Heart left ventricle (tissue), 13 donors: Measurements from ENCODE around the gene MCTP1.

ENCODE experiments used
- POLR2A ChIP-seq, 2 donors: fragments of 450-650 bp; IDR thresholded peaks; one replicate each; pipeline ENCODE4 v1.6.1; 2017; ENCODE audit warnings: antibody characterized with exemption in 2 of 2, mild to moderate bottlenecking in 2 of 2, moderate library complexity in 2 of 2
- TF ChIP-seq, protein P1 (sequence below), 12 donors: fragments of 200-600 bp; sonication (generic) in 4 of 12; IDR thresholded peaks; one replicate each; pipeline versions ENCODE4 v1.5.0 to v1.8.0; 2018 to 2022; ENCODE audit warnings: antibody characterized with exemption in 12 of 12, mild to moderate bottlenecking in 5 of 12
- donor health status: ischemic (EF 13 %, LVEDD 7.1; RV severe dilation, severe dysfunction).
- donor health status: DM: no; HTN: yes; CAD: no.
- donor health status: DM: no; HTN: no; CAD: no.
- donor health status: ischemic (EF 25% LVEDD 6.9; RV normal size, moderate dysfunction).
- donor health status: ischemic (EF 25% LVEDD 5.7; RV mildly dilated, moderate dysfunction).
- donor health status: ischemic (EF 35%, LVEDD 5.7; RV mildly dilated, moderate dysfunction).
- donor health status: nonischemic (EF 11% LVEDD 7.7; RV severe dilation, severe dysfunction).
- donor health status: DM: yes; HTN: yes; CAD: no.
- donor health status: PGD.
- donor health status: ischemic (EF 29% LVEDD 5.4; RV normal size, mild dysfunction).
- donor health status: nonischemic (EF 23%, LVEDD 6.1; RV moderate dilation, normal function).

DNA sequence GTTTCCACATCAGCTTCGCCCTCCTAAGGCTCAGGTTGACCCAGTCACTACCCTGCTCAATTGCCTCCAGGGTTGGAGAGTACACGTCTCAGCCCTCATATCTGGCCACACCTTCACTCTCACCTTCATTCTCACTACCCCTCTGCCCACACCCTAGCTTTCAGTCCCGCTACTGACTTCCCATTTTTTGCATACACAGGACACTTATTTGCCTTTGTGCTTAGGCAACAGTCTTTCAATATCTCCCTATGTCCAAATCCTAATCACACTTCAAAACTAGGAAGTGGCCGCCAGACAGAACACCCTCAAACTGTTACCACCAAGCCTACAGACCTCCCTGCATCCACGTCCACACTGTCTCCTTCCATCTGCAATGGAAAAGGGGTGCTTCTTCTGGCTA lies 10.9 kb downstream of the MCTP1 start:
- TF ChIP-seq, protein P1, sequence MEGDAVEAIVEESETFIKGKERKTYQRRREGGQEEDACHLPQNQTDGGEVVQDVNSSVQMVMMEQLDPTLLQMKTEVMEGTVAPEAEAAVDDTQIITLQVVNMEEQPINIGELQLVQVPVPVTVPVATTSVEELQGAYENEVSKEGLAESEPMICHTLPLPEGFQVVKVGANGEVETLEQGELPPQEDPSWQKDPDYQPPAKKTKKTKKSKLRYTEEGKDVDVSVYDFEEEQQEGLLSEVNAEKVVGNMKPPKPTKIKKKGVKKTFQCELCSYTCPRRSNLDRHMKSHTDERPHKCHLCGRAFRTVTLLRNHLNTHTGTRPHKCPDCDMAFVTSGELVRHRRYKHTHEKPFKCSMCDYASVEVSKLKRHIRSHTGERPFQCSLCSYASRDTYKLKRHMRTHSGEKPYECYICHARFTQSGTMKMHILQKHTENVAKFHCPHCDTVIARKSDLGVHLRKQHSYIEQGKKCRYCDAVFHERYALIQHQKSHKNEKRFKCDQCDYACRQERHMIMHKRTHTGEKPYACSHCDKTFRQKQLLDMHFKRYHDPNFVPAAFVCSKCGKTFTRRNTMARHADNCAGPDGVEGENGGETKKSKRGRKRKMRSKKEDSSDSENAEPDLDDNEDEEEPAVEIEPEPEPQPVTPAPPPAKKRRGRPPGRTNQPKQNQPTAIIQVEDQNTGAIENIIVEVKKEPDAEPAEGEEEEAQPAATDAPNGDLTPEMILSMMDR (IDR thresholded peaks at IDR 0.05), result no peak
- no peak for TF ChIP-seq POLR2A (IDR thresholded peaks at IDR 0.05)
